ENCODE data around the gene DBNL.

The DBNL gene

DNA sequence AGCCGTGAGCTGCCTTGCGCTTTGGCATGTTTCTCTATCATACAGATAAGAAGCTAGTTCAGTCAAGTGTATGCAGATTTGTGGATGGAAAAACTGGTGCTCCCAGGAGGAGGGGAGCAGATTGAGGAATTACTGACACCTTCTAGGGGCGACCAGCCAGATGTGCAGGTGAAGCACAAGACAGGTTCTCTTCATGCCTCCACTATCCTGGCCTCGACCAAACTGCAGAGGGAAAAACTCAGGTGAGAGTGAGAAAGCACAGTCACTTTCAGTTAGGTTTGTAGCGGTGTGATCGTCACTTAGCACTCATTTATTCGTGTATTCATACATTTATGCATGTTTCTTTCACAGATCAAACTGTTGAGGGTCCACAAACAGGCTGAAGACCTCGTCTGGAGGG, 600 bp upstream of the DBNL start:
- DNase-seq = no peak

DNA sequence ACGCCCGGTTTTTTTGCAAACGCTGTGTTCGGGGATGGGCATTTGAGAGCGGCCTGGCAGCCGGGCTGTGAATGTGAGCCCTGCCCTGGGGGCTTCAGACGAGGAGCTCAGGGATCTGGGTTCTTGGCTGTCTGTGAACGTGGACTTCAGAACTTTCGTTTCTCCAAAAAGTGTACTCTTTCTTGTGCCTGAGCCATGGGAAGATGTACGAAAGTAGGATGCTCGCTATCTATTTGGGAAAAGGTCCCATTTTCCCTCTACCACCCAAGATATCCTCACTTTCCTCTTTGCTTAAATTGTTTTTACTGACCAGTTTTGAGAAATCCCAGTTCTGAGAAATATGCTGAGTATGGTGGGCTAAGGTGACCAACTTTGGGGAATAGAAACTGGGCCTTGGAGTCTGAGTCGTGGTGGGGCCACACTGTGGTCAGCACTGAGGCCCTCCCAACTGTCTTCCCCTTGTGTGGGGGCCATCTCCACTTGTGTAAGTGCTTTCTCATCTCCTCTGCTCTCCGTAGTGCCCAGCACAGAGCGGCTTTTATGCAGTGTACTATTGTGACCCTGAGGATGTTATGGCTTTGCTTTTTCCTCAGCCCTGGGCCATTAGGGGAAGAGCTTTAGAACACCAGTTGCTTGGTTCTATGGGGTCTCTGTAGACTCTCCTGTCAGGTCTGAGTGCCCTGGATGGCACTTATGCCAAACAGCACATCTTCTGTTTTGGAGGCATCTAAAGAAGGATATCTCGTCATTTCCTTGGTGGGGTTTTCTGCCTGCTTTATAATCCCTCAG, 918 bp downstream of the DBNL start:
- no peak for DNase-seq

DNA sequence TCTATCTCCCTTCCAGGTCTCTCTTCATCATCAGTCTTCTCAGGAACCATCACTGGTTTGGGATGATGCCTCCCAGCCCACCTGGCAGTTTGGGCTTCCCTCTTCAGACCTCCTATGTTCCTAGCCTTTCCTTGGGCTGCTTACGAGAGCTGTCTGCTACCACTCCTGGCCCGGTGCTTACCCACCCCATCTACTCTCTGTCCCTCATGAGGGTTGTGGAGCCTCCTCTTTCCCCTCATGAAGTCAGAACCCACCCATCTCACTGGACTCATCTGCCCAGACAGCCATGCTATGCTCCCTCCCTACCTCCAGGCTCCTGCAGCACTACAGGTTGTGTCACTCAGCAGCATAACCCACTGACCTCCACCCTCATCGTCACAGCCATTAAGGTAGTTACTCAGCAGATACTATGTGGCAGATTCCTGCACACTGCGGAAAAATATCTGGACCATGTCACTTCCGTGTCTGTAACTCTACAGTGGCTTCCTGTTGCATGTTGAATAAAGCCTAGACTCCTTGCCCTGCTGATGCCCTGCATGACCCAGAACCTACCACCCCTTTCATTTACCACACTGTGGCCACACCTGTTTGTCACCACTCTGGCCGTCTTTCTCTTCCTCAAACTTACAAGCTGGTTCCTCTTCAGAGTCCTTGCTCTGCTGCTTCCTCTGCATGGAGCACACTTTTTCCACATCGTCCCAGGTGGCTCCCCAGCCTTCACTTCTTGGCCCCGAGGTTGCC, 2.0 kb downstream of the DBNL start:
- DNase-seq = peak in 2 of 5 donors; percentile 20 to 74

DNA sequence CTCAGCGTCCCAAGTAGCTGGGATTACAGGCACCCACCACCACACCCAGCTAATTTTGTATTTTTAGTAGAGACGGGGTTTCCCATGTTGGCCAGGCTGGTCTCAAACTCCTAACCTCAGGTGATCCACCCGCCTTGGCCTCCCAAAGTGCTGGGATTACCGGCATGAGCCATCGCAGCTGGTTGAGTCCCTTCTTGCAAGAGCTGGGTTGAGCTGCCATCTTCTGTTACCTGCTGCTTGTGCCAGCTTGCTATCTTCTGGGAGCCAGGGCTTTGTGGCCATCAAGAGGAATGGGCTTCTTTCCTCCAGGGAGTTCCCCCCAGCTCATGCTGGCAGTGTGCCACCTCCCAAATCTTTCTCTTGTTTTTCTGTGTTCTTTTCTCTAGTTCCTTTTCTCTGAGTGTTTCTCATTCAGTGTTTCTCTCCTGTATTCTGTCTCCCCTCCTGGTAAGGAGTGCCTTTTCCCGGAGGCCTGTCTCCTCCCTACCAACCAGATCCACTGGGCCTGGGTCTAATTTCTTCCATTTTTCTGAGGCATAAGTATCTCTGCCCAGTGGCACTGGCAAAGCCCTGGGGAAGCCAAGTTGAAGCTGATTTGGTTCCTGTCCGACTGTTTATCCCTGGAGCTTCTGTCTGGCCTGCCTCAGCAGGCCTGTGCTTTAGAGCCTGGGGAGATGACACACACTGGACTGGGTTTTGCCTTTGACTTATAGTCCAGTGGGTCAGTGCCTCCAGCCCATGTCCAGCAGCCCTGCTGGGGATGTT, 3.7 kb downstream of the DBNL start:
- no peak for DNase-seq

DNA sequence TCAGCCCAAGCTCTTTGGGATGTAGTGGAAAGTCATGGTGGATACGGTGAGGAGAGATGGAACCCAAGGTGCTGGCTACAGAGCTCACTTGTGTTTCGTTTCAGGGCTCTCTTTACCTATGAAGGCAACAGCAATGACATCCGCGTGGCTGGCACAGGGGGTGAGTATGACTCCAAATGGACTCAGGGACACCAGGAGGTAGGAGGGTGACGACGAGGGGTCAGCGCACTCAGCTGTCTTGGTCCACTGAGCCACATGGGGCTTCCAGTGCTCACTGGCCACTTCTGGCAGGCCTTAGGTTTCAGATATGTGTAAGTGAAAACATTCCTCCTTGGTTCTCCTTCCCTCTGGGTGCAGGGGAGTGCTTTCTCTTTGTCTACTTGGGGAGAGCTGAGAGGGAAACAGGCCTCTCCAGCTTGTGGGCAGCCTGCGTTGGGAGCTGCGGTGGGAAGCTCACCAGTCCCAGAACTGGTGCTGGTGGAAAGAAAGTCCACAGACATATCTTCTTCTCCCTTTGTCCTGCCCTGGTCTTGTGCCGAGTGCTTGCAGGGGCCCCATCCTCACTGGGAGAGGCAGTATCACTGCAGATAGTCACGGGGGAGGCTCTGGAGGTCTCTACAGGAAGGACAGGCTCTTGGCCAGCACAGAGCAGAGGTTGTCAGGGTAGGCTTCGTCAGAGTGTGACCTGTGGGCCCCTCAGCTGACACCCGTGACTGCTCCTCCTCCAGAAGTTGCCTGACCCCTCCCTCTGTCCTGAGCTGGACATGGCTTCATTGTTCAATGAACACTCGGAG, 5.8 kb downstream of the DBNL start:
- no peak for DNase-seq

DNA sequence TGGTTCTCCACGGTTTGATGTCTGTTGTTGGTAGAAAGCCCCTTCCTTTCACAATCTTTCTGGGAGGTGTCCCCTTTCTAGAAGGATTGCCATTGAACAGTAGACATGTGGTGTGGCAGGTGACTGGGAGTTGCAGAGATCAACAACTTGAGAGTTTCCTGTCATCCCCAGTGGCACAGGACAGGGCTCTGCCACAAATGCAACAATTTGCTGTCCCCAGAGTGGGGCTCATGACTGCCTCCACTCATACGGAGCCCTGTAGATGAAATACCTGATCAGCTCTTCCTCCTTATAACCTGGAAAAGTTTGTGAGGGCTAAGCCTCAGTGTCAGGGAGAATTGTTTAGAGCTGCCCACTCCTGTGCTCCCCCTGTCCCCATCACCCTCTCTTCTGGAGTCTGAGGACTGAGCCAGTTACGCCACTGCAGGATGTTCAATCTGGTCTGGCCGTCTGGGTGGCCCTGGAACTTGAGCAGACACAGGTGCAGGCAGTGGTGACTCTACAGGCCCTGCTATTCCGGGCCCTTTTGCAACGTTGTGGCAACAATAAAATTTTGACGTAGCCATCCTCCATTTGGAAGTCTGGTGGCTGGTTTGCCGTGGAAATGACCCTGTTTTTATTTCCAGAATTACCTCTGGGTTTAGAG, 6.5 kb downstream of the DBNL start:
- no peak for DNase-seq

DNA sequence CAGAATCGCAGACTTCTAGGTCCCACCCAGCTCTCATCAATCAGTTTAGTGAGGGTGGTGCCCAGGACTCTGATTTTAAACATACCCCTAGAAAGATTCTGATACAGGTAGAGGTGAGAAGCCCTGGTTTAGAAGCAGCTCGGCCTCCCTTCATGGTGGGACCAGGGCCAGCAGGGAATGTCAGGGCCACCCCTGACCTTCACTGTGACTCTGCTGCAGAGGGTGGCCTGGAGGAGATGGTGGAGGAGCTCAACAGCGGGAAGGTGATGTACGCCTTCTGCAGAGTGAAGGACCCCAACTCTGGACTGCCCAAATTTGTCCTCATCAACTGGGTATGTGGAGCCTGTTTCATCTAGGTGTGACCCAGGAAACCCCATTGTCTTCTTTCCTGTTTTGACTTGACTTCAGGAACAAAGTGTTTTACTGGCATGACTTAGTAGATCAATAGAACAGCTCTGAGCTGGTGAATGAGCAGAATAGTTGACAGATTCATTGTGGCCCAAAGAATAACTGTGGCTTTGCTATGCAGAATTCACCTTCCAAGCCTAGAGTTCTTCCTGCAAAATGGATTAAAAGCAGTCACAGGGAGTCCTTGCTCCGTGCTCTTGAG, 7.2 kb downstream of the DBNL start:
- no peak for DNase-seq

DNA sequence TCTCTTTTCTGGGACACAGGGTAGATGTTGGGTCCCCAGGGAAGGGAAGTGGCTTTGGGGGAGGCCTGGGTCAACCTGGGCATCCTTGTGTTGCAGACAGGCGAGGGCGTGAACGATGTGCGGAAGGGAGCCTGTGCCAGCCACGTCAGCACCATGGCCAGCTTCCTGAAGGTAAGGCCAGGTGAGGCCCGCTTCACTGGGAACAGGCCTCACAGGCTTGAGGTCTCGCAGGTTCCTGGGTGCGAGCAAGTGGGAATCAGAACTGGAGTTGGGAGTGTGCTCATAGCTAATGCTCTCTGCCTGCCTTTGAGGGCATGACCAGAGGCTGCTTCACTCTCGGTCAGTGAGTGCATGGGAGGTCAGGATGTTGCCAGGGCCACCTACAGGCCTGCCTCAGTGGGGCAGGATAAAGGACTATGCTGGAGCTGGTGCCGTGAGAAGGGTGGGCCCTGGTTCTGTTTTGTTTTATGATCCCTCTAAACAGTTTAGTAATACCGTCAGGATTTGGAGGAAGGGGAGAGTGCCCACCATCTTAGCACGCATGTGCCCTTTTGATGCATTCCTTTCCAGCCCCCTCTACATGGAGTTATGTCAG, 8.4 kb downstream of the DBNL start:
- DNase-seq = no peak

DNA sequence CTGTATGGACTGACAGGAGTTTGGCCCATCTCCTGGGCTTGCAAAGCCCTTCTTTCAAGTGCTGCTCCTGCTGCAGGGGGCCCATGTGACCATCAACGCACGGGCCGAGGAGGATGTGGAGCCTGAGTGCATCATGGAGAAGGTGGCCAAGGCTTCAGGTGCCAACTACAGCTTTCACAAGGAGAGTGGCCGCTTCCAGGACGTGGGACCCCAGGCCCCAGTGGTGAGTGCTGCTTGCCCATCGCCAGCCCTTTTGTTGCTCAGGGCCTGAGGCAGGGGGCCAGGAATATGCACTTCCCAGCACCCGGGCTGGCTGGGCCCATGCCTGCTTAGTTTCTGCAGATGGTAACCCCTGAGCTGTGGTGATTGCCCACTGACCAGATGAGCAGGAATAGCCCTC, 12.2 kb downstream of the DBNL start:
- DNase-seq = no peak

DNA sequence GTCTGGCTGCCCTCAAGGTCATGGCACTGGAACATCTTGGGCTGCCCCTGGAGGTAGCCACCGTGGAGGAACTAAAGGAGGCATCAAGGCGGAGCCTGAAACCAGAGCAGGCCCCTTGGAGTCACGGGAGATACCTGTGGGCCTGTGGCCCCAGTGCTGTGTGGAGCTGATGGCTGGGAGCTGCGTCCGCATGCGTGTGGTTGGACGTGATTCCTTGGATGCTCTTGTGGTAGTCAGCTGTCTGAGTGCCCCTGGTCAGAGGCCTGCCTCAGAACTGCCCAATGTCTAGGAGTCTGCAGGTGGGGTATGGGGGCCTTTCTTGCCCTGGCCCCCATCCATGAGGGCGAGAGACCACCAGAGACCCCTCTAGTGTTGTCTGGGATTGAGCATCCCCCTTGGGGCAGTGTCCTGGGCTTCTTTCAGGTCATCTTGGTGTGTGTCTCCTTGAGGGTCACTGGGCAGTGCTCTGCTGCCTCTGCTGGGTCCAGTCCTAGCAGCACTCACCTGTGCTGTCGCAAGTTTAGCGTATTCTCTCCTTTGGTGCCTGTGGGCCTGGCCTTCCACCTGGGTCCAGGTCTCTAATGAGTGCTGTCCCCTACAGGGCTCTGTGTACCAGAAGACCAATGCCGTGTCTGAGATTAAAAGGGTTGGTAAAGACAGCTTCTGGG, 12.8 kb downstream of the DBNL start:
- DNase-seq = no peak

DNA sequence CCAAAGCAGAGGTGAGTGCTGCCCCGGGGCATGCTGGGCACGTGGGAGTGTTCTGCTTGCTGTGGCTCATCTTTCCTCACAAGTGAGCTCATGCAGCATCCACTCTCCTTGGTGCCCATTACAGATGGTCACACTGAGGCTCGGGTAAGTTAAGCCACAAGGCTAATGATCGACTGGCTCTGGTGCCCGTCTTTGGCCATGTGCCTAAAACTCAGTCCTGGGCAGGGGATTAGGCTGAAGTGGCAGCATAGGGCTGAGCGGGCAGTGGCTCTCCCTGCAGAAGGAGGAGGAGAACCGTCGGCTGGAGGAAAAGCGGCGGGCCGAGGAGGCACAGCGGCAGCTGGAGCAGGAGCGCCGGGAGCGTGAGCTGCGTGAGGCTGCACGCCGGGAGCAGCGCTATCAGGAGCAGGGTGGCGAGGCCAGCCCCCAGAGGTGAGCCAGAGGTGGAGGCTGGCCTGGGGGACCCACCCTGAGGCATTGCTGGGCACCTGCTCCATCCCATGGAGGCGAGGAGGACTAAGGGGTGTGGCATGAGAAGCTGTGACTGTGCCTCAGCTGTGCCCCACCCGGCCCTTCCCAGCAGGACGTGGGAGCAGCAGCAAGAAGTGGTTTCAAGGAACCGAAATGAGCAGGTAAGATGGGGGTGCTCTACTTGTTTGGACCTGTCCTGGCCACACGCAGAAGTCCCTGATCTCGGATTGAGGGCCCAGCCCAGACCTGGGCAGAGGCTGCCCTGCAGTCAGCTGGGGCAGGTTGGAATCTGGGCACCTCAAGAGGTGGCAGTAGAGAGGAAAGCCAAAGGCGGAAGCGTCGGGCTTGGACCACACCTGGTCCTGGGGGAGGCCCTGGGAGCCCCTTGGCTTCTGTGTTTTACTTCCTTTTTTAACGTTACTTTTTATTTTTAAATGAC, 13.6 kb downstream of the DBNL start:
- DNase-seq = no peak

DNA sequence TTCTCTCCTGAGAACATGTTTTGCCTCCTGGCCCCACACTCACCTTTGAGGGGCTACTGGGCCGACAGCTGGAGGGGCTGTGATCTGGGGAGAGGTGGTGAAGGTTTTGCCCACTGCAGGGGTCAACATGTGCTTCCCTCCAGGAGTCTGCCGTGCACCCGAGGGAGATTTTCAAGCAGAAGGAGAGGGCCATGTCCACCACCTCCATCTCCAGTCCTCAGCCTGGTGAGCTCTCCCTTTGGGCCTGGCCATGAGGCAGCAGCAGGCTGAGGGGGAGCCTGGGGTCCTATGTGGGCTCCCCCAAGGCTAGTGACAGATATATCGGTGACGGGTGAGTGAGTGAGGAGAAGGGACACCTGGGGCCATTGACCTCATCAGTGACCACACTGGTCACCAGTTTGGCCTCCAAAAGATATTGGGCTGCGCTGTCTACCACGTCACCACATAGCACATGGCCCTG, 14.3 kb downstream of the DBNL start:
- no peak for DNase-seq

DNA sequence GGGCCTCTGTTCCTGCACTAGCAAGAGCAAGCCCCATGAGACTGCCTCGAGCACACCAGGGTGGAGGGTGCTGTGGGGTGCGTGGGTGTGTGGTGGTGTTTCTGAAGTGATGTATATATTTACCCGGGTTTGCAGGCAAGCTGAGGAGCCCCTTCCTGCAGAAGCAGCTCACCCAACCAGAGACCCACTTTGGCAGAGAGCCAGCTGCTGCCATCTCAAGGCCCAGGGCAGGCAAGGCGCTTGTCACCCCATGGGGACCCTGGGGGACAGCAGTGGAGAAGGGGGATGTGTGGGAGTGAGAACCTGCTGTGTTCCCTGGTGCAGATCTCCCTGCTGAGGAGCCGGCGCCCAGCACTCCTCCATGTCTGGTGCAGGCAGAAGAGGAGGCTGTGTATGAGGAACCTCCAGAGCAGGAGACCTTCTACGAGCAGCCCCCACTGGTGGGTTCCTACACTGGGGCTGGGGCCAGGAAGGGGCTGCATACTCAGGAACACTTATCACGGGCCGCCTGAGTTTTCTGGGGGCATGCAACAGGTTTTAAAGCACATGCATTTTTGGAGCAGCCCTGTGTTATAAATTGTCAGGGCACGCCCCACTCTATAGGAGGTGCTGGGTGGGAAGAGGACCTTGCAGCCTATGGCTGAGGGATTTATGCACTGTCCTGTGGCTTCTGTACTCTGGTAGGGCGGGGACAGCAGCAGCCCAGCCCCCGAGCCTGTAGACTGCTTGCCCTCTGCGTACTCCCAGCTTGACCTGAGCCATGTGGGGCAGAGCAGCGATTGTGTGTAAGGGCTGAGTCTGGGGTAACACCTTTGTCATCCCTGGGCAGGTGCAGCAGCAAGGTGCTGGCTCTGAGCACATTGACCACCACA, 15.0 kb downstream of the DBNL start:
- DNase-seq = no peak

DNA sequence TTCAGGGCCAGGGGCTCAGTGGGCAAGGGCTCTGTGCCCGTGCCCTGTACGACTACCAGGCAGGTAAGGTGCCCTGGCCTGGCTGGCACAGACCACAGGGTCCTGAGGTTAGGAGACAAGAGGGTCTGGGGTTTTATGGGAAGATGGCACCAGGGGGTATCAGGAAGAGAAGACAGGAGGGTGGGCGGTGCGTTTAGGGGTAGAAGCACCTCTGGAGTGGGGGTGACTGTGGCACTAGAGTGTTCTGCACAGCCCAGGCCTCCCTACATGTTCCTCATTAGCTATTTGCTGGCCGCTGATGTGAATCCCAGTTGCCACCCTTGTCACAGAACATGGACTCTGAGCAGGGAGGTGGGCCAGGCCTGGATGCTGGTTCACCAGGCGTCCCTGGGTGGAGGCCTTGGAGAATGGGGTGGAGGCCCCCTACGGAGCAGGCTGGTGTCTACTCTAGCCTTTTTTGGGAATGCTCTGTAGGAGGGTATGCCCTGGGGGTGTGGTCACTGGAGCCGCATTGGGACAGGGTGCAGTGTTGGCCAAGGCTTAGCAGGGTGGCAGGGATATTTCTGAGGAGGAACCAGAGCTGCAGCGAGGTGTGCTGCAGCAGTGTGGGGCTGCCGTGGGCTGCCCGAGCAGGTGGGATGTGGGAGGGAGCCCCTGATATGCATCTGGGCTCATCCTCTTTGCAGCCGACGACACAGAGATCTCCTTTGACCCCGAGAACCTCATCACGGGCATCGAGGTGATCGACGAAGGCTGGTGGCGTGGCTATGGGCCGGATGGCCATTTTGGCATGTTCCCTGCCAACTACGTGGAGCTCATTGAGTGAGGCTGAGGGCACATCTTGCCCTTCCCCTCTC, 15.8 kb downstream of the DBNL start:
- no peak for DNase-seq

DNA sequence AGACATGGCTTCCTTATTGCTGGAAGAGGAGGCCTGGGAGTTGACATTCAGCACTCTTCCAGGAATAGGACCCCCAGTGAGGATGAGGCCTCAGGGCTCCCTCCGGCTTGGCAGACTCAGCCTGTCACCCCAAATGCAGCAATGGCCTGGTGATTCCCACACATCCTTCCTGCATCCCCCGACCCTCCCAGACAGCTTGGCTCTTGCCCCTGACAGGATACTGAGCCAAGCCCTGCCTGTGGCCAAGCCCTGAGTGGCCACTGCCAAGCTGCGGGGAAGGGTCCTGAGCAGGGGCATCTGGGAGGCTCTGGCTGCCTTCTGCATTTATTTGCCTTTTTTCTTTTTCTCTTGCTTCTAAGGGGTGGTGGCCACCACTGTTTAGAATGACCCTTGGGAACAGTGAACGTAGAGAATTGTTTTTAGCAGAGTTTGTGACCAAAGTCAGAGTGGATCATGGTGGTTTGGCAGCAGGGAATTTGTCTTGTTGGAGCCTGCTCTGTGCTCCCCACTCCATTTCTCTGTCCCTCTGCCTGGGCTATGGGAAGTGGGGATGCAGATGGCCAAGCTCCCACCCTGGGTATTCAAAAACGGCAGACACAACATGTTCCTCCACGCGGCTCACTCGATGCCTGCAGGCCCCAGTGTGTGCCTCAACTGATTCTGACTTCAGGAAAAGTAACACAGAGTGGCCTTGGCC, 16.6 kb downstream of the DBNL start:
- no peak for DNase-seq

DNA sequence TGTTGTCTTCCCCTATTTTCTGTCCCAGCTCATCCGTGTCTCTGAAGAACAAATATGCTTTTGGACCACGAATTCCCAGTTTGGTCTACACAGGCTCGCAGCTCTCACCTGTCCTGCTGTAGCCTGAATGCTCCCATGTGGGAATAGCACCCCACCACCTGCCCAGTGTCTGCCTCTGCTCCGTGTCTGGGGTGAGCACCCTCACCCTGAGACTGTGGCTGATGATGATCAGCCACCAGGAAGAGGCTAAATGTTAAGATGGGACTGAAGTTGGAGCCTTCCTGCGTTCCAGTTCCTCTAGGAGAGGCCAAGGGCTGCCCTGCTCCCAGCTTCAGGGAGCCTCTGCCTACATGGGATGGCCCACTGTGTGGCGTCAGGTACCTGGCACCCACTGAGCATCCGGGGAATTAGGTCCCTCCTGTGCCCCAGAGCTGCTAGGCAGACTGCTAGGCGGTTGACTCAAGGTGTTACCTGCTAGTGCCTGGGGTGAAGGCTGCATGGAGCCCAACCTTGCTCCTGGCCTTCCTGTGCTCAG, 17.2 kb downstream of the DBNL start:
- DNase-seq = no peak
